Measurements from ENCODE around the gene ASAP3.

Gene ASAP3

DNA sequence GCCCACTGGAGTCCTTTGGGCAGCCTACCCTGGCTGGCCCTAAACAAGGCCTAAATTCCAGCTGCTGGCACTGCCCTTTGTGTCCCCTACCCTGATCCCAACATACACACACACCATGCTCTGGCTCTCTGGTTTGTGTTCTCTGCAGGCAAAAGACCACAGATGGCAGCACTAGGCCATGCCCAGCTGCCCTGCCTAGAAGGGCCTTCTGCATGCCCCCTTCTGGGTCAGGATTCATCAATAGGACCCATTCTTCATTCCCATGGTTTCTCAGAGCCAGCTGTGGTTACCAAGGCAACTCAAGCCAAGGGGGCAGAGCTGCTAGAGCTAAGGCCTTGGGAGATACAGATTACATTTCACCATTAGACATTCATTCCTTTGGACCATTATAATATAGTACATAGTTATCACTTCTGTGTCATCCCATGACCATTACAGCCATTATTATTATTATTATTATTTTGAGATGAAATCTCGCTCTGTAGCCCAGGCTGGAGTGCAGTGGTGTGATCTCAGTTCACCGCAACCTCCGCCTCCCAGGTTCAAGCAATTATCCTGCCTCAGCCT lies 17.5 kb downstream of the ASAP3 start:
- TF ChIP-seq, protein P1, sequence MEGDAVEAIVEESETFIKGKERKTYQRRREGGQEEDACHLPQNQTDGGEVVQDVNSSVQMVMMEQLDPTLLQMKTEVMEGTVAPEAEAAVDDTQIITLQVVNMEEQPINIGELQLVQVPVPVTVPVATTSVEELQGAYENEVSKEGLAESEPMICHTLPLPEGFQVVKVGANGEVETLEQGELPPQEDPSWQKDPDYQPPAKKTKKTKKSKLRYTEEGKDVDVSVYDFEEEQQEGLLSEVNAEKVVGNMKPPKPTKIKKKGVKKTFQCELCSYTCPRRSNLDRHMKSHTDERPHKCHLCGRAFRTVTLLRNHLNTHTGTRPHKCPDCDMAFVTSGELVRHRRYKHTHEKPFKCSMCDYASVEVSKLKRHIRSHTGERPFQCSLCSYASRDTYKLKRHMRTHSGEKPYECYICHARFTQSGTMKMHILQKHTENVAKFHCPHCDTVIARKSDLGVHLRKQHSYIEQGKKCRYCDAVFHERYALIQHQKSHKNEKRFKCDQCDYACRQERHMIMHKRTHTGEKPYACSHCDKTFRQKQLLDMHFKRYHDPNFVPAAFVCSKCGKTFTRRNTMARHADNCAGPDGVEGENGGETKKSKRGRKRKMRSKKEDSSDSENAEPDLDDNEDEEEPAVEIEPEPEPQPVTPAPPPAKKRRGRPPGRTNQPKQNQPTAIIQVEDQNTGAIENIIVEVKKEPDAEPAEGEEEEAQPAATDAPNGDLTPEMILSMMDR (IDR thresholded peaks at IDR 0.05; ENCODE audit: low read depth, low read length): no peak
- no peak for DNase-seq (ENCODE audit: extremely low read depth, low read depth)

GRCh38 chr1:23463286-23463685 lies 20.7 kb downstream of the ASAP3 start:
- TF ChIP-seq, protein P1 (IDR thresholded peaks at IDR 0.05; ENCODE audit: low read depth, low read length): no peak
- no peak for DNase-seq (ENCODE audit: extremely low read depth, low read depth)

- TF ChIP-seq, protein P1 (IDR thresholded peaks at IDR 0.05; ENCODE audit: low read depth, low read length): no peak
Observed at GRCh38 chr1:23462766-23463165, 21.2 kb downstream of the ASAP3 start.

DNA sequence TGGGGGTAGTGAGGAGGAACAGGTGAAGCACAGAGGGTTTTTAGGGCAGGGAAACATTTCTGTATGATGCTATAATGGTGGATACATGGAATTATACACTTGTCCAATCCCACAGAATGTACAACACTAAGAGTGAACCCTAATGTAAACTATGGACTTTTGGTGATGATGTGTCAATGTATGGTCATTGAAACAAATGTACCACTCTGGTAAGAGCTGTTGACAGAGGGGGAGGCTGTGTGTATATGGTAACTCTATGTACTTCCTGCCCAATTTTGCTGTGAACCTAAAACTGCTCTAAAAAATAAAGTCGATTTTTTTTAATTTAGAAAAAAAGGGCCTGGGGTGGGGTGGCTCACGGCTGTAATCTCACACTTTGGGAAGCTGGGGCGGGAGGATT lies 22.9 kb downstream of the ASAP3 start:
- no peak for DNase-seq (ENCODE audit: extremely low read depth, low read depth)
- TF ChIP-seq, protein P1 (IDR thresholded peaks at IDR 0.05; ENCODE audit: low read depth, low read length): no peak

More at GRCh38 chr1:23462766-23463165, 21.2 kb downstream of the ASAP3 start:
- no peak for DNase-seq (ENCODE audit: extremely low read depth, low read depth)

DNA sequence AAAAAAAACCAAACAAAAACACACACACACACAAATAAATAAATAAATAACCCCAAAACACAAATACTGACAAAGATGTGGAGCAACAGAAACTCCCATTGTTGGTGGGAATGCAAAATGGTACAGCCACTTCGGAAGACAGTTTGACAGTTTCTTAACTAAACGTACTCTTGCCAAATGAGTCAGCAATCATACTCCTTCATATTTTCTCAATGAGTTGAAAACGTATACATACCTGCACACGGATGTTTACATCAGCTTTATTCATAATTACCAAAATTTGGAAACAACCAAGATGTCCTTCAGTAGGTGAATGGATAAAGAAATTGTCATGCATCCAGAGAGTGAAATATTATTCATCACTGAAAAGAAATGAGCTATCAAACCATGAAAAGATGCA lies 23.5 kb downstream of the ASAP3 start:
- DNase-seq (ENCODE audit: extremely low read depth, low read depth): no peak
- TF ChIP-seq, protein P1 (IDR thresholded peaks at IDR 0.05; ENCODE audit: low read depth, low read length): no peak

DNA sequence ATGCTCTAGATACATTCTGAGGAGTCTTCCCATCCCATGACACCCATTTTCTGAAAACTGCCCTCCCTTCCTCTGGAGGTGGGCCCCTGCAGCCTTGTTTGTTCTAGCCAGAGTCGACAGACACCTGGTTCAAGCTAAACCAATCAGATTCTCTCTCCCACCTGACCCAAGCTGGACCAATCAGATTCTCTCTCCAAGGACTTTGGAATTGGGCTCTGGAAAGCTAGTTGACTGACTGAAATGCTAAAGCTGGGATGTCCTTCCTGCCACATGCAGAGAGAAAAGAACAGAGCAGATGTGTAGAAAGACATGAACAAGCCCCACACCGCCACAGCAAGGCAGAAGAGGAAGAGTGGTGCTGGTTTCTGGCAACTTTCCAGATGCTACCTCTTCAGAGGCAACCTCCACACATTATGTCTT lies 24.6 kb downstream of the ASAP3 start:
- DNase-seq (ENCODE audit: extremely low read depth, low read depth): no peak
- TF ChIP-seq, protein P1 (IDR thresholded peaks at IDR 0.05; ENCODE audit: low read depth, low read length): no peak

DNA sequence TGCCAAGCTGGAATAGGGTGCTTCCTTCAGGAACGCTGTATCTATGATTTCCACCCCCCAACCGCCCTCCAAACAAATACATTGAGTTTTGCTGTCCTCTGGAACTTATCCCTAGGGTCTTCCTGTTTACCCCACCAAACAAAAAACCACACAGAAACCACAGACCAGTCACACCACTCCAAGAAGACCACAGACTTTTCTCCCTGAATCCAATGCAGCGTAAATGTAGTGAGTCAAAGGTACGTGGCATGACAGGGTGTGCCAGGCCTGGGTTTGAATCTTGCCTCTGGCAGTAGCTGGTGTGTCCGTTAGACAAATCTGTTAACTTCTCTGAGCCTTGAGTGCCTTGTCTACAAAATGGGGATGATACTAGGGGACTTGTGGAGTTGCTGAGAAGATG lies 27.8 kb downstream of the ASAP3 start:
- TF ChIP-seq, protein P1 (IDR thresholded peaks at IDR 0.05; ENCODE audit: low read depth, low read length): no peak
- DNase-seq (ENCODE audit: extremely low read depth, low read depth): no peak

Measured in AG09319 (cell line).